Measurements from ENCODE around the gene ATP7B.
A peak's percentile ranks its signal among the peaks of the same experiment; 100 is the strongest.

The ATP7B gene

DNA sequence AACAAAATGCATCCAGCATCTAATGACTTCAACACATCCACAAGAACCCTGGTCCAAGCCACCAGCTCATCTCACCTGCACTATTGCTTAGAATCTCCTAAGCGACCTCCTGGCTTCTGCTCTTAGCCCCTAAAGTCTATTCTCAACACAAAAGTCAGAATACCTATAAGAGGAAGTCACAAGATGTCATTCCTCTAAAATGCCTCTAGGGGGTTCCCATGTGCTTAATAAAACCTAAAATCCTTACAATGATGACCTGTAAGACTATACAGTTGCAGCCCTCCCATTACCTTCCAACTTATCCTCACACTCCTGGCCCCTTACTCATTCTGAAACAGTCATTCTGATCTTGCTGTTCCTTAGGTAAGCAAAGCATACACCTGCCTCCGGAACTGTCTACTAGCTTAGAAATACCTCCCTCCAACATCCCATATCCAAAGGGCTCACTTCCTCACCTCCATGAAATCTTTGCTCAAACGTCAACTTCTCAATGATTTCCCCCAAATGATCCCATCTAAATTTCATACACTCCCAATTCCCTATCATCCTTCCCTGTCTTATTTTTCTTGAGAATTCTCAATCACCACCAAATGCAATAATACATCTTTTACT lies 10.0 kb downstream of the ATP7B start:
- Histone ChIP-seq H3K4me3 (replicated peaks; ENCODE audit: insufficient read depth, low read length) (no peak overlapping the region), H3K27ac (replicated peaks) (no peak overlapping the region), H3K27me3 (ENCODE audit: insufficient read depth, poor library complexity, severe bottlenecking) (peaks cover 11% of the 10 kb centered on the region)
- DNase-seq (ENCODE audit: low read depth in 1 of 2, low spot score in 1 of 2) = peak in 1 of 2 experiments; percentile 22
- no peak for TF ChIP-seq GABPA (IDR thresholded peaks at IDR 0.05; ENCODE audit: low read depth)
- TF ChIP-seq, protein P1, sequence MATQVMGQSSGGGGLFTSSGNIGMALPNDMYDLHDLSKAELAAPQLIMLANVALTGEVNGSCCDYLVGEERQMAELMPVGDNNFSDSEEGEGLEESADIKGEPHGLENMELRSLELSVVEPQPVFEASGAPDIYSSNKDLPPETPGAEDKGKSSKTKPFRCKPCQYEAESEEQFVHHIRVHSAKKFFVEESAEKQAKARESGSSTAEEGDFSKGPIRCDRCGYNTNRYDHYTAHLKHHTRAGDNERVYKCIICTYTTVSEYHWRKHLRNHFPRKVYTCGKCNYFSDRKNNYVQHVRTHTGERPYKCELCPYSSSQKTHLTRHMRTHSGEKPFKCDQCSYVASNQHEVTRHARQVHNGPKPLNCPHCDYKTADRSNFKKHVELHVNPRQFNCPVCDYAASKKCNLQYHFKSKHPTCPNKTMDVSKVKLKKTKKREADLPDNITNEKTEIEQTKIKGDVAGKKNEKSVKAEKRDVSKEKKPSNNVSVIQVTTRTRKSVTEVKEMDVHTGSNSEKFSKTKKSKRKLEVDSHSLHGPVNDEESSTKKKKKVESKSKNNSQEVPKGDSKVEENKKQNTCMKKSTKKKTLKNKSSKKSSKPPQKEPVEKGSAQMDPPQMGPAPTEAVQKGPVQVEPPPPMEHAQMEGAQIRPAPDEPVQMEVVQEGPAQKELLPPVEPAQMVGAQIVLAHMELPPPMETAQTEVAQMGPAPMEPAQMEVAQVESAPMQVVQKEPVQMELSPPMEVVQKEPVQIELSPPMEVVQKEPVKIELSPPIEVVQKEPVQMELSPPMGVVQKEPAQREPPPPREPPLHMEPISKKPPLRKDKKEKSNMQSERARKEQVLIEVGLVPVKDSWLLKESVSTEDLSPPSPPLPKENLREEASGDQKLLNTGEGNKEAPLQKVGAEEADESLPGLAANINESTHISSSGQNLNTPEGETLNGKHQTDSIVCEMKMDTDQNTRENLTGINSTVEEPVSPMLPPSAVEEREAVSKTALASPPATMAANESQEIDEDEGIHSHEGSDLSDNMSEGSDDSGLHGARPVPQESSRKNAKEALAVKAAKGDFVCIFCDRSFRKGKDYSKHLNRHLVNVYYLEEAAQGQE (IDR thresholded peaks at IDR 0.05; ENCODE audit: insufficient replicate concordance, low read depth) = no peak
- peak; percentile 89 for TF ChIP-seq SPI1 (IDR thresholded peaks at IDR 0.05; ENCODE audit: borderline replicate concordance, low read depth)
- peak; percentile 30 for TF ChIP-seq CTCF (IDR thresholded peaks at IDR 0.05; ENCODE audit: insufficient read depth, low read length)
- TF ChIP-seq POLR2AphosphoS5 (IDR thresholded peaks at IDR 0.05; ENCODE audit: low read depth) = no peak

DNA sequence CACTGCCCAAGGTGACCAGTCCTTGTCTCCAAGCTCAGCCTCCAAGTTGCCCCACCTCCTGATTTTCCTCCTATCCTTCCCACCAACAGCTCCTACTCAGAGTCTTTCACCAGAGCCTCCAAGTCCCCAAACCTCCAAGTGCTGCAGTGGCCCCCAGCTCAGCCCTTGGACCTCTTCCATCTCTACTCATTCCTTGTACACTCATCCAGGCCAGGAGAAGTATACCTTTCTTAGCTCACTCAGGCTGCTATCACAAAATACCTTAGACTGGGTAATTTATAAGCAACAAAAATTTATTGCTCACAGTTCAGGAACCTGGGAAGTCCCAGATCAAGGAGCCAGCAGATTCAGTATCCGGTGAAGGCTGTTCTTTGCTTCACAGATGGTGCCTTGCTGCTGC lies 11.3 kb downstream of the ATP7B start:
- TF ChIP-seq SPI1 (IDR thresholded peaks at IDR 0.05; ENCODE audit: borderline replicate concordance, low read depth) = no peak
- TF ChIP-seq GABPA (IDR thresholded peaks at IDR 0.05; ENCODE audit: low read depth) = no peak
- TF ChIP-seq POLR2AphosphoS5 (IDR thresholded peaks at IDR 0.05; ENCODE audit: low read depth) = no peak
- TF ChIP-seq, protein P1 (IDR thresholded peaks at IDR 0.05; ENCODE audit: insufficient replicate concordance, low read depth) = no peak
- no peak for TF ChIP-seq CTCF (IDR thresholded peaks at IDR 0.05; ENCODE audit: insufficient read depth, low read length)
- DNase-seq (ENCODE audit: low read depth in 1 of 2, low spot score in 1 of 2) = no peak
- peaks cover 5% of the 10 kb centered on the region for H3K27me3 ChIP-seq (ENCODE audit: insufficient read depth, poor library complexity, severe bottlenecking)

DNA sequence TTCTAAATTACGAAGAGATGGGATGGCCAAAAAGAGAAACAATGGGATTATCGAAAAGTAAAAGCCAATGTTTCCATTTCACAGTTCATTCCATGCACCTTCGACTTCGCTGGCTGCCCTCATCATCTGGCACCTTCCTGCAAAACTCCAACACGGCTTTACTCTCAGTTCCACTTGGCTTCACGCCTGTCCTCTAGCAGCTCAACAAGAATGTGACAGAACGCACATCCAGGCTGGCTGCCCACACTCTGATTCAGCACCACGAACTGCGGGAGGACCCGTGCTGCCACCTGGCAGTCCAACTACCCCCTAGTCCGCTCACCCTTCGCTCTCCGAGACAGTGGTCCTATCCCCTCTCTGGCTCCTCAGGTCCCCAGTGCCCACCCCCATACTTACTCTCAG lies 11.7 kb downstream of the ATP7B start:
- DNase-seq (ENCODE audit: low read depth in 1 of 2, low spot score in 1 of 2) = no peak
- peaks cover 5% of the 10 kb centered on the region for H3K27me3 ChIP-seq (ENCODE audit: insufficient read depth, poor library complexity, severe bottlenecking)
- no peak overlapping the region for H3K27ac ChIP-seq (replicated peaks)
- TF ChIP-seq SPI1 (IDR thresholded peaks at IDR 0.05; ENCODE audit: borderline replicate concordance, low read depth) = no peak
- TF ChIP-seq POLR2AphosphoS5 (IDR thresholded peaks at IDR 0.05; ENCODE audit: low read depth) = no peak
- TF ChIP-seq GABPA (IDR thresholded peaks at IDR 0.05; ENCODE audit: low read depth) = no peak
- TF ChIP-seq, protein P1 (IDR thresholded peaks at IDR 0.05; ENCODE audit: insufficient replicate concordance, low read depth) = no peak
- TF ChIP-seq CTCF (IDR thresholded peaks at IDR 0.05; ENCODE audit: insufficient read depth, low read length) = no peak
- no peak overlapping the region for H3K4me3 ChIP-seq (replicated peaks; ENCODE audit: insufficient read depth, low read length)

More for the DNA sequence above, 11.3 kb downstream of the ATP7B start:
- Histone ChIP-seq H3K27ac (replicated peaks) (no peak overlapping the region), H3K4me3 (replicated peaks; ENCODE audit: insufficient read depth, low read length) (no peak overlapping the region)
